GM18526 (cell line): Measurements from ENCODE around the gene RASSF7.

Source experiments
- POLR2A ChIP-seq: IDR thresholded peaks from 3 replicates; pipeline ENCODE4 v1.6.1; 2011; ENCODE audit not compliant: insufficient read length; ENCODE audit errors: extremely low read depth

RASSF7 gene

GRCh38 chr11:555780-556661 lies 4.7 kb upstream of the RASSF7 start:
- TF ChIP-seq POLR2A, result no peak

- no peak for TF ChIP-seq POLR2A
These were observed 4.0 kb upstream of the RASSF7 start for GRCh38 chr11:556662-557256.

- no peak for TF ChIP-seq POLR2A
These were observed 3.2 kb upstream of the RASSF7 start for GRCh38 chr11:557328-558132.

GRCh38 chr11:558503-558902 lies 2.3 kb upstream of the RASSF7 start:
- no peak for TF ChIP-seq POLR2A

- no peak for TF ChIP-seq POLR2A
These were observed 1.6 kb upstream of the RASSF7 start for GRCh38 chr11:559020-559620.

GRCh38 chr11:559712-560304 lies 962 bp upstream of the RASSF7 start:
- no peak for TF ChIP-seq POLR2A

GRCh38 chr11:561148-562003 lies 606 bp downstream of the RASSF7 start:
- TF ChIP-seq POLR2A, result no peak

- no peak for TF ChIP-seq POLR2A
These were observed 1.4 kb downstream of the RASSF7 start for GRCh38 chr11:562046-562645.

GRCh38 chr11:563066-563811 lies 2.5 kb downstream of the RASSF7 start:
- TF ChIP-seq POLR2A, result no peak

- TF ChIP-seq POLR2A, result no peak
These were observed 3.2 kb downstream of the RASSF7 start for GRCh38 chr11:563812-564578.

- no peak for TF ChIP-seq POLR2A
These were observed 5.2 kb downstream of the RASSF7 start for GRCh38 chr11:565921-566509.
